Naive B cell (primary cell): ENCODE results near the gene TGIF1. TPM values are rescaled to one million over a fixed set of nuclear protein-coding genes. Genes with fewer than 3 reads are reported as not detected.

Experiments
- ATAC-seq, 2 donors: fragments of 150-1000 bp; cut with Tn5 transposase; 2 replicates each; pipeline ENCODE4 v1.10.0; 2021; ENCODE audit warnings: low read depth in 2 of 2, mild to moderate bottlenecking in 2 of 2, moderate library complexity in 2 of 2
- DNase-seq: peaks from one replicate; pipeline ENCODE4 v3.0.0; 2022
- H3K27ac Mint-ChIP-seq, 6 donors: one replicate each; pipeline ENCODE4 v1.8.0; 2020 to 2022; ENCODE audit warnings: mild to moderate bottlenecking in 6 of 6, mixed read lengths in 6 of 6, moderate library complexity in 5 of 6, inconsistent platforms in 2 of 6
- H3K27me3 Mint-ChIP-seq, 3 donors: one replicate each; pipeline ENCODE4 v1.8.0; 2021 to 2022; ENCODE audit warnings: mixed read lengths in 3 of 3, mild to moderate bottlenecking in 1 of 3
- H3K36me3 Mint-ChIP-seq, 2 donors: one replicate each; pipeline ENCODE4 v1.8.0; 2020 to 2022; ENCODE audit warnings: mixed read lengths in 2 of 2, inconsistent platforms in 1 of 2, mild to moderate bottlenecking in 1 of 2
- H3K4me1 Mint-ChIP-seq, 3 donors: one replicate each; pipeline ENCODE4 v1.8.0; 2020 to 2022; ENCODE audit warnings: mixed read lengths in 3 of 3, inconsistent platforms in 1 of 3, mild to moderate bottlenecking in 1 of 3, moderate library complexity in 1 of 3
- H3K4me3 Mint-ChIP-seq, 8 donors: one replicate each; pipeline ENCODE4 v1.8.0; 2020 to 2022; ENCODE audit warnings: mild to moderate bottlenecking in 8 of 8, mixed read lengths in 8 of 8, moderate library complexity in 8 of 8, inconsistent platforms in 2 of 8
- H3K9me3 Mint-ChIP-seq, 7 donors: one replicate each; pipeline ENCODE4 v1.8.0; 2020 to 2022; ENCODE audit warnings: mixed read lengths in 7 of 7, mild to moderate bottlenecking in 5 of 7, inconsistent platforms in 2 of 7, moderate library complexity in 1 of 7
- polyA plus RNA-seq, 6 donors: library from polyadenylated mRNA; unstranded; fragments of 300-500 nt; fragmentation: Illumina TruSeq; gene quantifications; one replicate each; pipeline ENCODE4 v1.2.3, GENCODE V29; 2021; ENCODE audit warnings: low read depth in 6 of 6

The TGIF1 gene
- polyA plus RNA-seq, 6 donors from 2014 or later: 34.1 to 114 (median 46.4) TPM

- H3K4me3 Mint-ChIP-seq: no peak overlapping the region
- no peak for ATAC-seq
- H3K27ac Mint-ChIP-seq: peak overlapping the region in 1 of 6 donors; percentile 33
- peaks cover 2 to 10% (median 9%) of the 10 kb centered on the region in 3 donors for H3K4me1 Mint-ChIP-seq
- no peak for DNase-seq
- no peaks in the 10 kb centered on the region for H3K36me3 Mint-ChIP-seq
- peaks cover 0 to 8% (median 0%) of the 10 kb centered on the region in 3 donors for H3K27me3 Mint-ChIP-seq
- H3K9me3 Mint-ChIP-seq: peaks cover 0 to under 1% (median 0%) of the 10 kb centered on the region in 7 donors
These were observed 34.9 kb upstream of the TGIF1 start for GRCh38 chr18:3415110-3415509.

GRCh38 chr18:3418083-3418482 is 31.9 kb upstream of the TGIF1 start:
- no peaks in the 10 kb centered on the region for H3K36me3 Mint-ChIP-seq
- H3K27me3 Mint-ChIP-seq: no peaks in the 10 kb centered on the region
- H3K9me3 Mint-ChIP-seq: peaks cover 0 to 3% (median 0%) of the 10 kb centered on the region in 7 donors
- no peak overlapping the region for H3K27ac Mint-ChIP-seq
- no peaks in the 10 kb centered on the region for H3K4me1 Mint-ChIP-seq
- ATAC-seq (no peak), DNase-seq (no peak)
- no peak overlapping the region for H3K4me3 Mint-ChIP-seq

DNA sequence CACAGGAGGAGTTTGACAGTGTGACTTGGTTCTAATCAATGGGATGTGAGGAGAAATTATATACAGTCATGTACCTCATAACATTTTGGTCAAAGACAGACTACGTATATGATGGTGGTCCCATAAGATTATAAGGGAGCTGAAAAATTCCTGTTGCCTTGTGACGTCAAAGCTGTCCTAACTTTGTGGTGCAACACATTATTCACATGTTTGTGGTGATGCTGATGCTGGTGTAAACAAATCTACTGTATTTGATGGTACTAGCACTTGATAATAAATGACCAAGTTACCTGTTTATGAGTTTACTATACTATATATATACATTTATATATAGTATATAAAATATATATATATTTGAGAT is 29.1 kb upstream of the TGIF1 start:
- Mint-ChIP-seq H3K36me3 (no peaks in the 10 kb centered on the region), H3K4me1 (peaks cover 0 to 2% (median 0%) of the 10 kb centered on the region in 3 donors), H3K4me3 (no peak overlapping the region), H3K27me3 (no peaks in the 10 kb centered on the region), H3K27ac (no peak overlapping the region), H3K9me3 (peaks cover 0 to 3% (median 0%) of the 10 kb centered on the region in 7 donors)
- no peak for DNase-seq
- no peak for ATAC-seq

DNA sequence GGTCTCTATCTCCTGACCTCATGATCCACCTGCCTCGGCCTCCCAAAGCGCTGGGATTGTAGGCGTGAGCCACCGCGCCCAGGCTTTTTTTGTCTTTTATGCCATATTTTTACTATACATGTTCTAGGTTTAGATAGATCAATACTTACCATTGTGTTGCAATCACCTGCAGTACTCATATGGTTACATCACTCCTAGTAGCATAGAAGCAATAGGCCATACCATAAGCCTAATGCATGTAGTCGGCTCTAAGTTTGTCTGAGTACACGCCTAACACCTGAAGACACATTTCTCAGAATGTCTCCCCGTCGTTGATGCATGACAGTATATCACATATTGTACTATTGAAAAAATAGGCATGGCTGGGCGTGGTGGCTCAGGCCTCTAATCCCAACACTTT is 27.1 kb upstream of the TGIF1 start:
- Mint-ChIP-seq H3K36me3 (no peaks in the 10 kb centered on the region), H3K27ac (peak overlapping the region in 1 of 6 donors; percentile 63), H3K27me3 (no peaks in the 10 kb centered on the region), H3K9me3 (peaks cover 0 to 3% (median 0%) of the 10 kb centered on the region in 7 donors), H3K4me3 (no peak overlapping the region), H3K4me1 (peaks cover 0 to 2% (median 0%) of the 10 kb centered on the region in 3 donors)
- no peak for DNase-seq
- no peak for ATAC-seq

DNA sequence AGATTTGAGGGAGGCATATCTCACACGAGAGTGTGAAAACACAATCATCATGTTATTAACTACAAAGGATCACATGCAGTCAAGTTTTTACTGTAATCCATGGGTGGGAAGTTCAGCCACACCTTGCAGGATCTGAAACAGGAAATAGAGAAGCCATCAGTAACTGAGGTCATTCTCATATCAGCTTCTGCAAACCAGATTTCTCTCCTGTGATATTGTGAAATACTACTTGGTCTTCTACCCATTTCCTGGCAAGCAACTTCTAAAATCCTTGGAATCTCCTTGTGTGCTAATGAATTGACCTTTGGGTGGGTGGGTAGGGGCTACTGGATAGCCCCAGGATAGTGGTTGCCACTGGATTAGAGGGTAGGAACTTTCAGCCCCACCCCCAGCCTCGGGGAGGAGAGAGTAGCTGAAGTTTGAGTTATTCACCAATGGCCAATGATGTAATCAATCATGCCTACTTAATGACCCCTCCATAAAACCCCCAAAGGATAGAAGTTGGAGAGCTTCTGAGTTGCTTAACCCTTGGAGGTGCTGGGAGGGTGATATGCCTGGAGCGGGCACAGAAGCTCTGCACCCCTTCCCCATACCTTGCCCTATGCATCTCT is 25.6 kb upstream of the TGIF1 start:
- peak in 1 of 2 donors; percentile 45 for ATAC-seq

DNA sequence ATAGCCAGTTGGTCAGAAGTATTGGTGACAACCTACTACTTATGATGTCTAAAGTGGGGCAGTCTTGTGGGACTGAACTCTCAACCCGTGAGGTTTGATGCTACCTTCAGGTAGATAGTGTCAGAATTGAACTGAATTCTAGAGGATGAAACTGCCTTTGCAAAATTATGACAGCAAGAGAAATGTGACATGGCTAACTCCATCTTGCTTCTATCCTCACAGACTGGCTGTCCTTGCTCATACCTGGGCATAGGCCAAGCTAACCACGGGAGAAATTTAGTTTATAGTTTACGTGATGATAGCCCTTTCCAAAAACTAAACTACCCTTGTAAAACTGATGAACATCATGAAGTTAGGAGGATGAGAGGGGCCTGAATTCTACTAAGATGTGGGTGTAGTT is 24.9 kb upstream of the TGIF1 start:
- peak overlapping the region in 1 of 6 donors; percentile 29 for H3K27ac Mint-ChIP-seq
- H3K27me3 Mint-ChIP-seq: no peaks in the 10 kb centered on the region
- no peak for ATAC-seq
- peaks cover 0 to 3% (median 0%) of the 10 kb centered on the region in 7 donors for H3K9me3 Mint-ChIP-seq
- peaks cover 0 to 2% (median 0%) of the 10 kb centered on the region in 3 donors for H3K4me1 Mint-ChIP-seq
- H3K4me3 Mint-ChIP-seq: no peak overlapping the region
- H3K36me3 Mint-ChIP-seq: no peaks in the 10 kb centered on the region
- DNase-seq: no peak

More for the DNA sequence above, 25.6 kb upstream of the TGIF1 start:
- no peaks in the 10 kb centered on the region for H3K36me3 Mint-ChIP-seq
- no peak for DNase-seq
- no peak overlapping the region for H3K27ac Mint-ChIP-seq
- H3K4me1 Mint-ChIP-seq: peaks cover 0 to 2% (median 0%) of the 10 kb centered on the region in 3 donors
- no peaks in the 10 kb centered on the region for H3K27me3 Mint-ChIP-seq
- H3K9me3 Mint-ChIP-seq: peaks cover 0 to 3% (median 0%) of the 10 kb centered on the region in 7 donors
- H3K4me3 Mint-ChIP-seq: no peak overlapping the region

DNA sequence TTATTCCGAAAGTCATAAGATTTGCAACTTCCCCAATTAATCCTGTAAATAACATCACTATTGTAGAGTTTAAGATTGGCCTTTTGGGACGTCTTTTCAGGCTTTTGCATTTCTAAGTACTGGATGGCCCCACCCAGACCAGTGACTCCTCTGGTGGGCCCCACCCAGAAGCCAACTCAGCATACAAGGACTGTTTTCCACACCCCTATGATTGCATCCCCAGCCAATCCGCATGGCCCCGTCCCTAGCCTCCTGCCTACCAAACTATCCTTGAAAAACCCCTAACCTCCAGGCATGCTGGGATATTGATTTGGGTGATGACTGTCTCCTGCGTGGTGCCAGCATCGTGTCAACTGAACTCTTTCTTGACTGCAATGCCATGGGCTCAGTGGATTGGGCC is 24.5 kb upstream of the TGIF1 start:
- no peaks in the 10 kb centered on the region for H3K36me3 Mint-ChIP-seq
- H3K9me3 Mint-ChIP-seq: no peaks in the 10 kb centered on the region
- H3K27me3 Mint-ChIP-seq: no peaks in the 10 kb centered on the region
- DNase-seq (no peak), ATAC-seq (no peak)
- H3K27ac Mint-ChIP-seq: no peak overlapping the region
- H3K4me1 Mint-ChIP-seq: peaks cover 0 to 2% (median 0%) of the 10 kb centered on the region in 3 donors
- no peak overlapping the region for H3K4me3 Mint-ChIP-seq

DNA sequence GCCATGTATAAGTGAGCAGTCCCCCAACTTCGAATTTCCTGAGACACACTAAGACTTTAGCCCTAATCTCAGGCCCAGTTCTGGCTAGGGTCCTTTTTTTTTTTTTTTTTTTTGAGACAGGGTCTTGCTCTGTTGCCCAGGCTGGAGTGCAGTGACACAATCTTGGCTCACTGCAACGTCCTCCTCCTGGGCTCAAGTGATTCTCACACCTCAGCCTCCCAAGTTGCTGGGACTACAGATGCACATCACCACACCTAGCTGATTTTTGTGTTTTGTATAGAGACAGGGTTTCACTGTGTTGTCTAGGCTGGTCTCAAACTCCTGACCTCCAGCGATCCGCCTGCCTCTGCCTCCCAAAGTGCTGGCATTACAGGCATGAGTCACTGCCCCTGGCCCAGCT is 23.9 kb upstream of the TGIF1 start:
- Mint-ChIP-seq H3K27me3 (no peaks in the 10 kb centered on the region), H3K4me3 (no peak overlapping the region), H3K9me3 (no peaks in the 10 kb centered on the region), H3K27ac (no peak overlapping the region), H3K36me3 (no peaks in the 10 kb centered on the region), H3K4me1 (peaks cover 0 to 2% (median 0%) of the 10 kb centered on the region in 3 donors)
- ATAC-seq (no peak), DNase-seq (no peak)

DNA sequence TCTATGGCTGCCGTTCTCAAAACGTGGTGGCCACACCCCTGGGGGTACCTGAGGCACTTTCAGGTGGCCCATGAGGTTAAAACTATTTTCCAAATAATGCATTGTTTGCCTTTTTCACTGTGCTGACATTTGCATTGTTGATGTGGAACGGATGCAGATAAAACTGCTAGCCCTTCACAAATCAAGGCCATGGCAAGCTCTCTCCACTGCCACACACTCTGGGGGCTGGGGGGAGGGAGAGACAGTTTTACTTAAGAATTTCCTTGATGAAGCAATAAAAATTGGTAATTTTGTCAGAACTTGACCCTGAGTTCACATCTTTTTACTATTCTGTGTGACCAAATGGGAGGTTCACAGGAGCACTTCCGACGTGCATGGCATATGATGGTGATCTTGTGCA is 22.0 kb upstream of the TGIF1 start:
- Mint-ChIP-seq H3K9me3 (no peaks in the 10 kb centered on the region), H3K4me1 (peaks cover 0 to 2% (median 0%) of the 10 kb centered on the region in 3 donors), H3K4me3 (no peak overlapping the region), H3K27ac (no peak overlapping the region), H3K36me3 (no peaks in the 10 kb centered on the region), H3K27me3 (no peaks in the 10 kb centered on the region)
- DNase-seq (no peak), ATAC-seq (no peak)

DNA sequence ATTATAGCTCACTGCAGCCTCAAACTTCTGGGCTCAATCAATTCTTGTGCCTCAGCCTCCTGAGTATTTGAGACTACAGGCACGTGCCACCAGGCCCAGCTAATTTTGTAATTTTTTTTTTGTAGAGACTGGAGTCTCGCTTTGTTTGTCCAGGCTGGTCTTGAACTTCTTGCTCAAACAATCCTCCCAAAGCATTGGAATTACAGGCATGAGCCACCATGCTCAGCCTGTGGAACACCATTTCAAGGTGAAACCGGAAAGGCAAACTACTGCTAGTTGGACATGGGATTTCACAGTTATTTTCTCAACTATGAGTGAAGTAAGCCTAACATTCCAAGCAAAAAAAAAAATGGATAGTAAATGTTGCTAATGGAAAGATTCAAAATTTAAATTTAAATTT is 20.9 kb upstream of the TGIF1 start:
- Mint-ChIP-seq H3K27ac (no peak overlapping the region), H3K36me3 (no peaks in the 10 kb centered on the region), H3K9me3 (no peaks in the 10 kb centered on the region), H3K4me1 (no peaks in the 10 kb centered on the region), H3K4me3 (no peak overlapping the region), H3K27me3 (no peaks in the 10 kb centered on the region)
- DNase-seq (no peak), ATAC-seq (no peak)

GRCh38 chr18:3434685-3435084 is 15.3 kb upstream of the TGIF1 start:
- ATAC-seq: no peak
- H3K27me3 Mint-ChIP-seq: no peaks in the 10 kb centered on the region

DNA sequence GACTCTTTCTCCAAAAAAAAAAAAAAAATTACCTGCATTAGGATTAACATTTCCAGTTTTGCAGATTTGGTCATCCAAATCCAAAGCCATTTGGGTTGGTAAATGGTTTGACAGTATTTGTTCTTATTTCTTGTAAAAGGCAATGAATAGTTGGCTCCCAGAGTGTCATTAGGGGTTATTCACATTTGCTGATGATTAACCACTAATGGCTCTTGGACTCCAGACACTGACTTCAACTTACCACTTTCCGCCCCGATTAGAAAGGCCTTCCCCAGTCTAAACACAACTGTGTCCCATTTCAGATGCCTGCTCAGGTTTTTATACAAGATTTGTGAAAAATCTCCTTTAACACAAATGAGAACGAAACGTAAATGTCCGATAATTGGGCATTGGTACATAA is 9.6 kb upstream of the TGIF1 start:
- no peaks in the 10 kb centered on the region for H3K27me3 Mint-ChIP-seq
- H3K36me3 Mint-ChIP-seq: no peaks in the 10 kb centered on the region
- DNase-seq (no peak), ATAC-seq (no peak)
- no peaks in the 10 kb centered on the region for H3K4me1 Mint-ChIP-seq
- H3K4me3 Mint-ChIP-seq: no peak overlapping the region
- no peak overlapping the region for H3K27ac Mint-ChIP-seq
- no peaks in the 10 kb centered on the region for H3K9me3 Mint-ChIP-seq

More at GRCh38 chr18:3434685-3435084, 15.3 kb upstream of the TGIF1 start:
- no peak overlapping the region for H3K4me3 Mint-ChIP-seq
- no peaks in the 10 kb centered on the region for H3K36me3 Mint-ChIP-seq
- no peaks in the 10 kb centered on the region for H3K4me1 Mint-ChIP-seq
- no peak for DNase-seq
- no peak overlapping the region for H3K27ac Mint-ChIP-seq
- no peaks in the 10 kb centered on the region for H3K9me3 Mint-ChIP-seq

DNA sequence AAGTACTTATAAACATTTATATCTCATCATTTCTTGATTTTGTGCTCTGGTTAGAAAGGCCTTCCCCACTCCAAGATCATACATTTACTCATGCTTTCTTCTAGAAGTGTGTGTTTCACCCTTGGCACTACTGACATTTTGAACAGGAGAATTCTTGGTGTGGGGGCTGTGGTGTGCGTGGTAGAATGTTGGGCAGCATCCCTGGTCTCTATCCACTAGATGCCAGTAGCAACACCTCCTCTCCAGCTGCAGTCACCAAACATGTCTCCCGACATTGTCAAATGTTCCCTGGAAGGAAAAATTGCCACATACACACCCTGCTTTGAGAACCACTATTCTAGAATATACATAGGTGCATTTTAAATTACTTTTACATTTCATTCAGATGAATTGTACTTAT is 8.7 kb upstream of the TGIF1 start:
- no peaks in the 10 kb centered on the region for H3K27me3 Mint-ChIP-seq

GRCh38 chr18:3442919-3443318 is 7.1 kb upstream of the TGIF1 start:
- Mint-ChIP-seq H3K9me3 (no peaks in the 10 kb centered on the region), H3K27me3 (no peaks in the 10 kb centered on the region), H3K4me1 (peaks cover 0 to 13% (median under 1%) of the 10 kb centered on the region in 3 donors), H3K27ac (no peak overlapping the region), H3K4me3 (no peak overlapping the region), H3K36me3 (no peaks in the 10 kb centered on the region)
- DNase-seq (no peak), ATAC-seq (no peak)

More for the DNA sequence above, 8.7 kb upstream of the TGIF1 start:
- Mint-ChIP-seq H3K27ac (no peak overlapping the region), H3K9me3 (no peaks in the 10 kb centered on the region), H3K4me3 (peak overlapping the region in 1 of 8 donors; percentile 9), H3K4me1 (no peaks in the 10 kb centered on the region), H3K36me3 (no peaks in the 10 kb centered on the region)
- ATAC-seq (peak in 1 of 2 donors; percentile 70), DNase-seq (no peak)
